ENCODE measurements around the gene KDM7A.

DNA sequence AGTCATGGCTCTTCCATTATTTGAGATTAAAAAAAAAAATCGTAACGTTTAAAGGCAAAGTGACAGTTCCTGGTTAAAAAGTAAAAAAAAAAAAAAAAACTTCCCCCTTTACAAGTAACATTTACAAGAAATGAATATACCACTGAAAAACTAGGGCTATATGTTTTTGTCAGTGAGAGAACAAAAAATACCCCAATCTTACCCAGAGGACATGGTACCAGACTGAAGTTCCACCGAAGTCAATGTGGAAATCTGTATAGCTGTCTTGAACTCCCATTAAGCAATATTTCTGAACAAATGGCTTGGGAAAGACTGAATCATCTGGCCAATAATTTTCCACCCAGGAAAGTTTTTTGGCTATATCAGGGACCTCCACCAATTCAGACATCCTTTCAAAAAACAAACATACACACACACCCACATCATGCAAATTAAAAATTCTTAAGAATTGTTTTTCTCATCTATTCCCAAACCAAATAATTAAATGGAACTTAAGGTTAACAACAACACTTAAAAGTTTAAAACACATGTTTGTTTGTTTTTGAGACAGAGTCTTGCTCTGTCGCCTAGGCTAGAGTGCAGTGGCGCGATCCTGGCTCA lies 50.2 kb downstream of the KDM7A start:
- TF ChIP-seq, protein P1, sequence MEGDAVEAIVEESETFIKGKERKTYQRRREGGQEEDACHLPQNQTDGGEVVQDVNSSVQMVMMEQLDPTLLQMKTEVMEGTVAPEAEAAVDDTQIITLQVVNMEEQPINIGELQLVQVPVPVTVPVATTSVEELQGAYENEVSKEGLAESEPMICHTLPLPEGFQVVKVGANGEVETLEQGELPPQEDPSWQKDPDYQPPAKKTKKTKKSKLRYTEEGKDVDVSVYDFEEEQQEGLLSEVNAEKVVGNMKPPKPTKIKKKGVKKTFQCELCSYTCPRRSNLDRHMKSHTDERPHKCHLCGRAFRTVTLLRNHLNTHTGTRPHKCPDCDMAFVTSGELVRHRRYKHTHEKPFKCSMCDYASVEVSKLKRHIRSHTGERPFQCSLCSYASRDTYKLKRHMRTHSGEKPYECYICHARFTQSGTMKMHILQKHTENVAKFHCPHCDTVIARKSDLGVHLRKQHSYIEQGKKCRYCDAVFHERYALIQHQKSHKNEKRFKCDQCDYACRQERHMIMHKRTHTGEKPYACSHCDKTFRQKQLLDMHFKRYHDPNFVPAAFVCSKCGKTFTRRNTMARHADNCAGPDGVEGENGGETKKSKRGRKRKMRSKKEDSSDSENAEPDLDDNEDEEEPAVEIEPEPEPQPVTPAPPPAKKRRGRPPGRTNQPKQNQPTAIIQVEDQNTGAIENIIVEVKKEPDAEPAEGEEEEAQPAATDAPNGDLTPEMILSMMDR (IDR thresholded peaks at IDR 0.05) = no peak
- TF ChIP-seq ZFX (IDR thresholded peaks at IDR 0.05; ENCODE audit: borderline replicate concordance) = no peak

All from 22Rv1 (cell line).